ENCODE measurements around the gene ITPR2.

ITPR2 gene

DNA sequence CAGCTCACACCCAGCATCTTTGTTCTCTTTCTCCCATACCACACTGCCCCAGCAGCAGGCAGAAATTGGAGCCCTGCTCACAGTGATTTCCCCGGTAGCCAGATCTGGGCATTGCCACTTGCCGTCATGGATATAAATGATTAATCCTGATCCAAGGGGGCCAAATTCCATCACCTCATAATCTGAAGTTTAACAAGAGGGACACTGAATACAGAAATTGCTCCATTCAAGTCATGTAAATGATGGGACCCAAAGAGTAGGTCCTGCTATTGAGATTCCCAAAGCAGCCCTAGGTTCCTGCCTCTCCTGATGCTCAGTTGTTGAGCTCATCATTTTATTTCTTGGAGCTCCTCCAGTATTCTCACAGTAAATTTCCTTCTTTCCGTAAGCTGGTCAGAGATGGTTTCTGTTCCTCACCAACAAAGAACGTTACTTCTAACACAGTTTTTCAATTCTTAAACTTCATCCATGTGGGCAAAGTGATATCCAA lies 11.7 kb downstream of the ITPR2 start:
- DNase-seq (ENCODE audit: low read depth in 2 of 2), result no peak

DNA sequence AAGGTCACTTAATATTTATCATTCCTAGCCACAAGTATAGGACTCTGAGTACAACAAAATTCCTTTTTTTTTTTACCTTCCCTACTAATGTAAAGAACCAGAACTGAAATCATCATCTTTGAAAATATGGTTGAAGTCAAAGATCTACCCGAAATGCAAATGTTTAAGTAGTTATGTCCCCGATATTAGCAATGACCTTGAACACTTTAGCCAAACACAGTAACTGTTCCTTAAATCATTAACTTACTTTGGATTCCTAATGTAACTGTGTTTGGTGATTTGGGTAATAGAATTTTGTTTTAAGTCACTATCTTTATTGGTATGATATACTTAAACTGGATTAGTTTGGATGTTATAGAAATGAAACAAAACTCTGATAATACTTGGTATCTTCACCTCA lies 14.4 kb downstream of the ITPR2 start:
- DNase-seq (ENCODE audit: low read depth in 2 of 2), result no peak

DNA sequence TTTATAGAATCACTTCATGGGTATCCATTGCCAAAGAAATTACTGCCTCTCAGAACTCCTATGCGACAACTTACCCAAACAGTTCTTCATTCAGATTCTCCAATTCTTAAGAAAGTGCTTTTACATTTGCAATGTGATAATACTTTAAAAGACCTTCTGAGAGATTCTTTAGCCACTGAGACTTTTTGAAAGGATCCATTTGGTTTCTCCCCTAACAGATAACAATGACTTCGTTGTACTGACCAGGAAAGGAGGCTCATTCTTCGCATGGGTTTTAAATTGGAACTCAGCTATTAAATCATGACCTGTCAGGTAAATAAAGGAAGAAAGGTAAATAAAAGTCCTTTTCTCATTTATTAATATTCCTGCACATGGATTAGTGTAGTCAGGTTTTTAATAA lies 14.8 kb downstream of the ITPR2 start:
- no peak for DNase-seq (ENCODE audit: low read depth in 2 of 2)

DNA sequence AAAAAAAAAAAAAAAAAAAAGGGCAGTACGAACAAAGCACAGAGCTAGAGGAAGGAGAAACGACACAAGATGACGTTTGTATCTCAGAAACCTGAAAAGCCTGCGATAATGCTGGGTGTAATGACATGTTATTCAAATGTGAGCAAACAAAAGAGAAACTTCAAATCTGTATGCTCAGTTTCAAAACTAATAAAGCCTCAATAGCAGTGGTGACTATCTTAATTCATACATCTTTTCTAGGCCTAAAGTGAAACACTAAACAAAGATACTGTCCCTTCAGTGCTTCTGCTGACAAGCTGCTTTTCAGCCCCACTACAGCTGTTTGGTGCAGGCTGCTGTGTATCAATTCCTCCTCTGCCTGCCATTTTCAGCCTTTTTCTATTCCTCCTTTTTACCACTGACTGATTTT lies 15.8 kb downstream of the ITPR2 start:
- no peak for DNase-seq (ENCODE audit: low read depth in 2 of 2)

DNA sequence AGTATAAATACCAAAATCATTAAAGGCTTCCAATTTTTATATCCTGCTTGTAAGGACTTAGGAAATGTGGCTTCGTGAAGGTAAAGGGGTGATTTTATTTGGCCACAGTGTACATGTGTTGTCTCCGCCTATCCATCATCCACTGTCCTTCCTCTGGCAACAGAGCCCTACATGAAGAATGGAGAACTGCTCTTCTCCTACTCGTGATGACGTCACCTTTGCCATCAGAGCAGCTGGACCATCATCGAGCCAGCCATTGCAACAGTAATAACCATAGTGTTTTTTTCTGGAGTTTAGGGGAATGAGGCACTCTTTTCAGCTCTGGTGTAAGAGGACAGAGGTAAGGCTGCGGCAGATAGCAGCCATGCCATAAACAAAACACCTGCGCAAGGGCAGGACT lies 19.2 kb downstream of the ITPR2 start:
- DNase-seq (ENCODE audit: low read depth in 2 of 2), result no peak

DNA sequence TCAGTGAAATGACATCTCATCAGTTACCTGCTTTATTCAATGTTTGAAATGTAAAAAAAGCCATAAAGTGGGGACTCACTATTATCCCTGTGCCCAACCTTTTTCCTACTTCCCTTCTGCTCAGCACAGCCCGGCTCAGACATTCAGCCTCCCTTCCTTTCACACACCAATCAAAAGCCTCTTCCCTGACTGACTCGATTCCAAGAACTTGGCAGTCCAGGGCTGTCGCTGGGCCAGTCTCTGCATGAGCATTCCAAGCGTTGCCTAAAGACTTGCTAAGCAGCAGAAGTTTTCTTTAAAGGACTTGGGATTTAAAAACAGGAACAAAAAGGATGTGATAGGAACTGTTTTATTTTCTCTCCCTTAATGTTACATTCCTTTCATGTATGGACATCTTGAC lies 22.7 kb downstream of the ITPR2 start:
- DNase-seq (ENCODE audit: low read depth in 2 of 2), result no peak

DNA sequence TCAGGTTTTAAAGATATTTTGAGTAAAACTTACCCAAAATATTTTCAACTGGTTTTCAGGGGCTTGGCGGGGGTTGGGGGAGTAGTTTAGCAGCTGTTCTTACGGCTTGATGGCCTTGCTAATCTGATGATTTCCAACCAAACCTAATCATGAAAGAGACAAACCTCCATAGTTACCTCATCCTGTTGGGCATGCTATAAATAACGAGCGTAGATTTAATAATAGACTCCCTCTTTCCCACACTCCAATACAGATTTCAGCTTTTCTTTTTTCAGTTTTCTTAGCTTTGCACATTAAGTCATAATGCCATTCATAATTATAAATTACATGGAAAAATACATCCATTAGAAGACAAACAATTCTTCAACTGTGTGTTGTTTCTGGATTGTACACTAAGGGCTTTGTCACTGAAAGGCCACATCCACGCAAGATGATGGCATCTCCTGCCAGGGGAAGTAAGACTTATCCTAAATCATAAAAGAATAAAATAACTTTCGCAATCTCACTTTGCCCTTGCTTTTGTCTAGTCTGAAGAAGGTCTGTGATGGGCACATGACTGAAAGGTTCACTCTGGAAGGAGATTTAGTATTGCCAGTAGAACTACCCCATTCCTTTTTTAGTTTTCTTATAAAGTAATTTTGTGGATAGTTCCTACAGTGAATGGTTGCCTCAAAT lies 23.2 kb downstream of the ITPR2 start:
- no peak for DNase-seq (ENCODE audit: low read depth in 2 of 2)

DNA sequence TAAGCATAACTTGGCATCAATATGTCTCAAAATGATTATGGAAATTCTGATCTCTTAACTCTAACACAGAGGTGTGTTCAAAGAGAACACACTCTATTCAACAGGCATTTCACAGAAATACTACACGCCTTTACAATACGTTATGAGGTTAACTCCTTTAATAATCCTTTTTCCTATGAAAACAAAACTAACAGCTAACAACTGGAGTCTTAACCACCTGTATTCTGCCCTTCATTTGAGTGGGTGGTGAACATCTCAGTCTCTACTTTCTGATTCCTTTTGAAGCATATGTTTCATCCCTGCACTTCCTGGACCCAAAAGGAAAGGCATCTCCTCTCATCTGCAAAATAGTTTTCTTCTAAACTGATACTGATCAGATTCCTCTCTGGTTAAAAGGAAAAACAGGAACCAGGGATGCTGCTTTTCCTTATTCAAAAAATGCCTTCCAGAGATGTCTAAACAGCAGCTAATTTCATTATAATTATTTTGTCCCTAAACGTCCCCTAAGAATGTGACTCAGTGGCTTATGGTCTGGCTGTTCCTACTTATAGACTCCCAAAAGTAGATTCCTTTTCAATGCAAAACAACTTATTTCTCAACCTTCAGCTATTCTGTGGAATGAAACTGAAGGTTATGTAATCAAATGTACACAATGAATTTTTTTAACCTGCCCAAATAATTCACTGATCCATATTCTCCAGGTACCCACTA lies 24.1 kb downstream of the ITPR2 start:
- DNase-seq (ENCODE audit: low read depth in 2 of 2), result no peak

DNA sequence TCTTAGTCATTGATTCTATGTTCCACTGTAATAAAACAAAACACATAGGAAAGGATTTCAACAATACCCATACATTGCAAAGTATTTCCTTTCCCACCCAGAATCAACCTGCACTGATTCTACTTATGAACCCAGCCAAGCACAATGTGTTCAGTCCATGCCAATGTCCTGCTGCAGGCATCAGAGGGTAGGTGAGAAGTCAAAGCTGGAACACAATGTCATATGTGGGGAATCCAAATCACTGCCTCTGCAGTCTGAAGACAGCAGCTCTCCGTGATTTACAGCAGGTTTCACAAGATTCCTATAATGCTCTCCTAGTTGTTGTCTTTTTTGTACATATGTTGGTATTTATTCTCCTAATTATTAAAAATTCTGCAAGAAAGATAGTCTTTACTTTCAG lies 25.7 kb downstream of the ITPR2 start:
- DNase-seq (ENCODE audit: low read depth in 2 of 2), result no peak

DNA sequence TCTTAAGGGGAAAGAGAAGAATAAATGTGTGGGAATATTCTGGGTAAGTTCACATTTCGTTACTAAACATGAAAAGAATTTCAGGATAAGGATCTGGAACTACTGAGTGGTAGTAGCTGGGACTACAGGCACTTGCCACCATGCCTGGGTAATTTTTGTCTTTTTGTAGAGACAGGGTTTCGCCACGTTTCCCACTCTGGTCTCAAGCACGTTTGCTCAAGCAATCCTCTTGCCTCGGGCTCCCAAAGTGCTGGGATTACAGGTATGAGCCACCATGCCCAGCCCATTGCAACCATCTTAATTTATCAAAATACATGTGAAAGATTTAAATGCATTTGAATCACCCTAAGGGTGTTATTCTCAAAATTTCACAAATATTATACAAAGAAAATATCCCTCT lies 26.4 kb downstream of the ITPR2 start:
- no peak for DNase-seq (ENCODE audit: low read depth in 2 of 2)

DNA sequence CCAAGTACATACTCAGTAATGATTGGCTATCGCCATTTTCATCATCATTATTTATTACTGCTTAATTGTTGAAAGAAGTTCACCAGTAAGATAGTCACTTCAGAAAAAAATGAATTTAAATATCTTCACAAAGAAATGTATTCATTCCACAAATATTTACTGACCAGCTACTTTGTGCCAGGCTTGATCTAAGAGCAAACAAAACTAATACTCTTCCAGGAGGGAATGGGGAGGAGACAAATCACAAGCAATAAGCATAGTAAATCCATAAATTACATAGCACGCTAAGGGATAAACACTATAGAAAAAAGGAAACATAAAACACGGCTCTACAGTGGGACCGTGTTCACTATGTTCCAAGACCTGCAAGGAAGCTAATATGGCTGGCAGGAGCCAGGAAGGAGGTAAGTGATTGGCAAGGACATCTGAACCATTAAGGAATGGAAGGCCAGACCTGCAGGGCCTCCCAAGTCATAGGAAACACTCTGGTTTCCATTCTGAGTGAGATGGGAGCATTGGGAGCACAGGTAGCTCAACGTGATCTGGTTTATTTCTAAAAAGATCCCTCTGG lies 27.5 kb downstream of the ITPR2 start:
- DNase-seq (ENCODE audit: low read depth in 2 of 2), result no peak

DNA sequence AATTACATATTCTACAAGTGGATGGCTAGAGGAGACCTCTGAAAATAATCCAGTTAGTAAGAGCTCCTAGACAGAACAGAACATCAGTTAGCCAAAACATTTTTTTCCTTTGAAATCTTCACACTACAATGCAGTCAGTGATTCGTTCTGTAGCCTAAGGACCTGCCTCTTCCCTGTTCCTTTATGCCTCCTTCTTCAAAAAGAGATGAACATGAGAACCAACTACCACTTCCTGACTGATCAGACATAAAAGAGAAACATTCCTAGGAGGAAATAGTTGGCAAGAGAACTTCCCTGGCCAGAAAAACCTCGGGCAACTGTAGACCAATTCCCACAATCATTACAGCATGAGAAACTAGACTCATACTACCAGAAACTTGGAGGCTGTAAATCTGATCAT lies 29.4 kb downstream of the ITPR2 start:
- no peak for DNase-seq (ENCODE audit: low read depth in 2 of 2)

DNA sequence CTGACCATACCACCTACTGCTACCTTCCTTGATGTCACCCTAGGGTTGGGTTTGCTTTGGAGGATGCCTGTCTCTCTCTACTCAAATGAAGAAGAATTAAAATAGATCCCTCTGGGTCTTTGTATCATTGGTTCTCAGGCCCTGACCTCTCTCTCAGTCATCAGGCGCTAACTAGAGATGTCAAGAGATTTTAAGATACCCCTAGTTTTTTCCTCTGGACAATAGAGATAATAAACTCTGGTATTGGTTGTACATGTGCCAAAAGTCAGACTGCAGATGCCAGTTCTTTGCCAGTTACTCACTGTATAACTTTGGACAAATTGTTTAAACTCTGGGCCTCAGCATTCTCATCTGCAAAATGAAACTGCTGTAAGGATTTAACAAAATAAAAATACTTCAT lies 31.5 kb downstream of the ITPR2 start:
- DNase-seq (ENCODE audit: low read depth in 2 of 2), result no peak

DNA sequence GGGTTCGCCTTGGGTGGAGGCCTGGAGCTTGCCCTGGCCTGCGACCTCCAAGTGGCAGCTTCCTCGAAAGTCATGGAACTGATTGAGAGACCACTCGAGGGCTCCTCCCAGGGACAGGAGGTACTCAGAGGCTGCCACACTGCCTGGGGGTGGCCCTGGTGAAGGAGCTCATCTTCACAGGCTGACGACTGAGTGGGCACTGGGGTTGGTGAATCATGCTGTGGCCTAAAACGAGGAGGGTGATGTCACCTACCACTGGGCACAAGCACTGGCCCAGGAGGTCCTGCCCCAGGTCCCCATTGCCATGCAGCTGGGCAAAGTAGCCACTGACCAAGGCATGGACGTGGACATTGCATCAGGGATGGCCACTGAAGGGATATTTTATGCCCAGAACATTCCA lies 32.1 kb downstream of the ITPR2 start:
- no peak for DNase-seq (ENCODE audit: low read depth in 2 of 2)

DNA sequence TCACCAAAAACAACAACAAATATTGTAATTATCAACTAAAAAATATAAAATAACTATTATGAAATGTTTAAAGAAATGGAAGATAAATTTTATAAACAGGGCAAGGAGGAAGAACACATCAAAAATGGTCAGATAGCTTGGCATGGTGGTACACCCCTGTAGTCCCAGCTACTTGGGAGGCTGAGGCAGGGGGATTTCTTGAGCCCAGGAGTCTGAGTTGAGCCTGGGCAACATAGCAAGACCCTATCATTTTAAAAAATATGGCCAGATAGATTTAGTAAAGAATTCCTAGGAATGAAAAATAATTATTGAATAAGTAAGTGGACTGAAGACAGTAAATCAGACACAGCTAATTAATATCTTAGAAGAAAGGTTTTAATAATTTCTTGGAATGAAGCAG lies 32.6 kb downstream of the ITPR2 start:
- no peak for DNase-seq (ENCODE audit: low read depth in 2 of 2)

DNA sequence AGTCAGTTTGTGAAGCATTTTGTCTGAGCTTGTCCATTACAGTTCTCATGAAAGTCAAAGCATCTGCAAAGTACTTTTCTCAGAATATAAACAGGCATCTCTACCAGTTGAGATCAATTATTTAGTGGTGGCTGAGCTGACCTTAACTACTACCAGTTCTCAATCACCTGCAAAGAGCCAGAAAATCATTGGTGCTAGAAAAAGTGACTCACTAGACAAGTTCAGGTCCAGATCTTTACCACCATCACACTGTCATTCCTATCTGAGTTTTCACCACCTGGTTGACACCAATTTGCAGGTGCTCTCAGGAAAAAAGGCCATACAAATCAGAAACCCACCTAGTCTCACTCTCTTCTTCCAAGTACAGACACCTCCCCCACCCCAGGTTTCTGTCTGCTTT lies 33.3 kb downstream of the ITPR2 start:
- DNase-seq (ENCODE audit: low read depth in 2 of 2), result no peak

DNA sequence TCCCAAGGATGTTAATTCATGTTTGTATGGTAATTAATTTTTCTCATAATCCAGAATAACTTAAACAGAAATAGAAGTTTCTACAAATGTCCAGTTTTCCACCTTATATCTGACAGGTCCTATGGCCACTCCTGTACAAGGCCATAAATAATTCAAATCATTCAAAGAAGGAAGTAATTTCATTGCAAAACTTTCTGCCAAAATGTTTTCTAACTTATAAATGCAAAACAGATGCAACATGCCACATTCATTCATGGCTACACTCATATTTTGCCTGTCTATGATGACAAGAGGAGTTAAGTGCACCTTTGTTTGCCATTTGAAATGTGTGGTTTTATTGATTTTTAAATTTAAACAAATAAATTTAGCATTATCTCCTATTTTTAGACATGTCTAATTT lies 34.4 kb downstream of the ITPR2 start:
- no peak for DNase-seq (ENCODE audit: low read depth in 2 of 2)

DNA sequence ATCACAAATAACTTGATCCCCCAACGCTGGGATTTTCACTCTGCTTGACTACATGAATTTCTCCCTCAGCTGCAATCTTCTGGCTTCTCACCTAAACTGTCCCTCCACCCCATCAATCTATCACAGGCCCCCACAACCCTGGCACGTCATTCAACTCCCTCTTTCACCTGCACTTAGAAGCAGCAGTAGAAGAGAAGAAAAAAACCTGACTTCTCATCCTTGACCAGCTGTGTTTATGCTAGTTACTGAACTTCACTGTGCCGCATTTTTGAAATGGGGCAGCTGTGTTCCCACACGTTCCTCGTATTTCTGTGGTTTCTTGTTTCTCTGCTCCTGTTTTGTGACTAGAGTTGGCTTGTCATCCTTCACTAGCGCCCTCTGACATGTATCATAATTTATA lies 35.0 kb downstream of the ITPR2 start:
- no peak for DNase-seq (ENCODE audit: low read depth in 2 of 2)

DNA sequence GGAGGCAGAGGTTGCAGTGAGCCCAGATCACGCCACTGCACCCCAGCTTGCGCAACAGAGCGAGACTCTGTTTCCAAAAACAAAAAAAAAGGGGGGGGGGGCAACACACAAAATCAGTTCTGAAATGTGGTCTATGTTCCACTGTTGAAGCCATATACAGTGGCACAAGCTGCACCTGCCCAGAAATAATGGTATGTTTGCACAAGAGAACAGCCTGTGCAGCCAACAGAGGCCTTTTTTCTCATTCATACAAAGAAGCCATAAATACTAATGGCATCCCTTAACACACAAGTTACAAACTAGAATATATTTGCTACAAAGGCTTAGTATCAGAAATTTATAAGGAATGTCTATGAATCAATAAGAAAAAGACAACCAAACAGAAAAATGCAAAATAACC lies 37.1 kb downstream of the ITPR2 start:
- no peak for DNase-seq (ENCODE audit: low read depth in 2 of 2)

DNA sequence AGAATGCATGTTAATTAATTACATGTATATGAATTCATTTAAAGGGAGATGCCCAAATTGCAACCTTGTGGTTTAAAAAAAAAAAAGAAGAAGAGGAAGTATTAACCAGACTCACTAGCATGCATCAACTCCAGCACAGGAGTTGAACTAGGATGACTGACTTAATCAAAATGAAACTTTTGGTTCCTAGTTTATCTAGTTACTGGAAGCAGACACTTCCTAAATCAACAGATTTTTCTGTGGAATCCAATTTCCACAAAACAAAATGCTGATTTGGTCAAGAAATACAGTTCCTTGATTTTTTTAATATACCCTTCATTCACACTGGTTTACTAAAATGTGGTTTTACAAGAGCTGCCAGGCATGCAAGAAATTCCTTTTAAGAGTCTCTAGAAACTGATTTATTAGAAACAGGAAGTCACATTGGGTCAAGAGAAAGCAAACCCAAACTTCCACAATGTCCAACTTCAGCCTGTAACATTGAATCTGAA lies 41.6 kb downstream of the ITPR2 start:
- DNase-seq (ENCODE audit: low read depth in 2 of 2), result no peak

DNA sequence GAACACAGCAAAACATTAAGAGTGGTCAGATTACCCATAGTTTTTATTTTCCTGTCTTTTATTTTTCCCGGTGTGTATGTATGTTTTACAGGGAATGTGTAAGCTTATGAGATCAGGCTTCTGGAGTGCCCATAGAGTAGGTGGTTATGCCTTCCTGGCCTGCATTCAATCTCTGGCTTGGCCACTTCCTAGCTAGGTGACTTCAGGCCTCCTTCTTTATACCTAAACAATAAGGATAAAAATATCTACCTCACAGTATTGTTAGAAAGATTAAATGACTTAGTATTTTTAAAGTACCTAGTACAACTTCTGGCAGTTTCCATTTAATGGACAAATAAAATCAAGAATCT lies 42.4 kb downstream of the ITPR2 start:
- no peak for DNase-seq (ENCODE audit: low read depth in 2 of 2)

DNA sequence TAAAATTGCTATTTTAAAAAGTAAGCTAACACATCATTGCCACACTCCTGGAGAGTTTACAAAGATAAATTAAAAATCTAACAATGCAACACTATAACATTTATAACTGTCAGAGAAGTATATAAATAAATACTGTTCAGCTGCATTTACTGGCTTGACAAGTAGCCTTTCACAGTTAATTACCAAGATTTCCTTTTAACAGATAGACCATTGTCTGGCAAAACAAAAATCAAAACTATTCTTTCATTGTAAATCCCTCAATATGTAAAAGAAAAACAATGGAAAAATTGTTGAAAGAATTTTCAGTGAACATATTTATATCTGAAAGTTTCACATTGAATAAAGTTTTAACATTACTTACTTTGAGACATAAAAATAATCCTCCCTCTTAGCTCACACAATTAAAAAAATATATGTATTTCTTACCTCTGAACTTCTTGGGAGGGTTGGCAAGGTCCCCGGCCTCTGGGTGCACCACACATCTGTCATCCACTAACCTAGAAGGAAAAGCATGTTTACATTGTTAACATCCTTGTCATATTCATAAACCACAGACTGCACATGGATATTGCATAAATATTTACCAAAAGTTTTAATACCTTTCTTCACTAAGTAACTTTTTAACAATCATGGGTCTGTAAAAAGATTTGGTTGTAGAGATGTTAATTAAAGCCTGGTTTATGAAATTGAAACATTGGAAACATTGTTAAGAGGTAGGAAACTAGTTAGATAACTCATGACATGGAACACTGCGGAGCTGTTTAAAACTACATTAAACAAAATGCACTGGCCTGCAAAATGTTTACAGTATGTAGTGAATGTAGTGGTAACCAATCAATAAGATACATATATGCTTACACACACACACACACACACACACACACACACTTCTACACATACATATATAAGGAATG lies 43.0 kb downstream of the ITPR2 start:
- no peak for DNase-seq (ENCODE audit: low read depth in 2 of 2)

Data from stimulated activated CD8-positive, alpha-beta memory T cell treated with anti-CD3 and anti-CD28 coated beads, Interleukin-2, amount 100 ng/mL, for 48 hours (primary cell).